PC-3 (cell line): ENCODE measurements around the gene RARA.

Experiments
- EZH2 ChIP-seq: fragments of 300-600 bp; sonication (generic); IDR thresholded peaks from one replicate; pipeline ENCODE4 v1.6.1; 2017; ENCODE audit warnings: antibody characterized with exemption, mild to moderate bottlenecking, low read length; ENCODE audit not compliant: unreplicated experiment
- EZH2phosphoT487 ChIP-seq: fragments of 300-600 bp; sonication (generic); IDR thresholded peaks from 2 replicates; pipeline ENCODE4 v1.6.1; 2018; ENCODE audit warnings: mild to moderate bottlenecking, antibody characterized with exemption, low read length, borderline replicate concordance
- TF ChIP-seq, protein P1 (sequence below): fragments of 300-600 bp; sonication (generic); conservative IDR thresholded peaks from 2 replicates; pipeline ENCODE4 v1.5.1; 2017; ENCODE audit warnings: antibody characterized with exemption, low read depth, mild to moderate bottlenecking, low read length

DNA sequence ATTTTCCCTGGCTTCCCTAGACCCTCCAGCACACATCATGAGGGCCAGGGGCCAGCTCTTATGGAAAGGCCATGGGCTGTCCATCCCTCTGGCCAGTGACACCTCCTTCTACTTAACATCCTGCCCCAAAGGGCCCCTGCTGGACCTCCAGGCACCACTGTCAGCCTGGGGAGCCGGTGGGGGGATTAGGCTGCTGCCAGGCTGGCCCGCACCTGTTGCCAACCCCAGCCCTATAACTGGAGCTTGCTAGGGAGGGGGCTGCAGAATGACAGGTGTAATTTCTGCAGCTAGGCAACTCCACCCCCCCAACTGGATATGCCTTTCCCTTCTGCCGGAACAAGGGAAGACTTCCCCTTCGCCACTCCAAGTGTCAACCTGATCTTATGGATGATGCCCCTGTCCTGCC, 12.5 kb downstream of the RARA start:
- TF ChIP-seq, protein P1, sequence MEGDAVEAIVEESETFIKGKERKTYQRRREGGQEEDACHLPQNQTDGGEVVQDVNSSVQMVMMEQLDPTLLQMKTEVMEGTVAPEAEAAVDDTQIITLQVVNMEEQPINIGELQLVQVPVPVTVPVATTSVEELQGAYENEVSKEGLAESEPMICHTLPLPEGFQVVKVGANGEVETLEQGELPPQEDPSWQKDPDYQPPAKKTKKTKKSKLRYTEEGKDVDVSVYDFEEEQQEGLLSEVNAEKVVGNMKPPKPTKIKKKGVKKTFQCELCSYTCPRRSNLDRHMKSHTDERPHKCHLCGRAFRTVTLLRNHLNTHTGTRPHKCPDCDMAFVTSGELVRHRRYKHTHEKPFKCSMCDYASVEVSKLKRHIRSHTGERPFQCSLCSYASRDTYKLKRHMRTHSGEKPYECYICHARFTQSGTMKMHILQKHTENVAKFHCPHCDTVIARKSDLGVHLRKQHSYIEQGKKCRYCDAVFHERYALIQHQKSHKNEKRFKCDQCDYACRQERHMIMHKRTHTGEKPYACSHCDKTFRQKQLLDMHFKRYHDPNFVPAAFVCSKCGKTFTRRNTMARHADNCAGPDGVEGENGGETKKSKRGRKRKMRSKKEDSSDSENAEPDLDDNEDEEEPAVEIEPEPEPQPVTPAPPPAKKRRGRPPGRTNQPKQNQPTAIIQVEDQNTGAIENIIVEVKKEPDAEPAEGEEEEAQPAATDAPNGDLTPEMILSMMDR: no peak
- TF ChIP-seq EZH2 (no peak), EZH2phosphoT487 (no peak)
